Measurements from ENCODE around the gene CIC. TPM values are rescaled to one million over a fixed set of nuclear protein-coding genes. Genes with fewer than 3 reads are reported as not detected.

CIC gene
- total and polyA plus RNA-seq, 2 of the 13 experiments (the other 11 are each of a cell fraction or from before 2014, with no cell fraction given): 5.9 to 8.0 TPM

GRCh38 chr19:42283188-42284065 lies 14.4 kb downstream of the CIC start (continued):
- TF ChIP-seq STAT6 (CRISPR knock-in tag; IDR thresholded peaks at IDR 0.05; ENCODE audit: borderline replicate concordance) (no peak), FOXP1 (IDR thresholded peaks at IDR 0.05) (no peak), FOXP1 (CRISPR knock-in tag; IDR thresholded peaks at IDR 0.05) (no peak), TARDBP (CRISPR knock-in tag; IDR thresholded peaks at IDR 0.05) (peak; percentile 17; the same call in 1 of the 2 replicates), RAD21 (CRISPR knock-in tag; IDR thresholded peaks at IDR 0.05) (peak; percentile 14; the same call in 1 of the 2 replicates), RFX1 (IDR thresholded peaks at IDR 0.05) (no peak), HOXA9 (CRISPR knock-in tag; IDR thresholded peaks at IDR 0.05; ENCODE audit: borderline replicate concordance) (no peak), ZNF367 (CRISPR knock-in tag; IDR thresholded peaks at IDR 0.05; ENCODE audit: borderline replicate concordance) (no peak), REXO4 (CRISPR knock-in tag; IDR thresholded peaks at IDR 0.05; ENCODE audit: borderline replicate concordance) (no peak), MBNL3 (CRISPR knock-in tag; conservative IDR thresholded peaks at IDR 0.05) (no peak), HMG20A (CRISPR knock-in tag; IDR thresholded peaks at IDR 0.05; ENCODE audit: borderline replicate concordance) (no peak), SATB2 (CRISPR knock-in tag; IDR thresholded peaks at IDR 0.05) (no peak), ZBTB21 (CRISPR knock-in tag; IDR thresholded peaks at IDR 0.05) (no peak), PRDM15 (CRISPR knock-in tag; IDR thresholded peaks at IDR 0.05) (no peak), SOX6 (IDR thresholded peaks at IDR 0.05) (no peak), SOX6 (CRISPR knock-in tag; IDR thresholded peaks at IDR 0.05) (0 out of 2 replicates have a peak, but pooled peaks have one; percentile 19), FOXA3 (CRISPR knock-in tag; IDR thresholded peaks at IDR 0.05) (no peak), BCL3 (CRISPR knock-in tag; IDR thresholded peaks at IDR 0.05) (no peak), ZNF724P (CRISPR knock-in tag; IDR thresholded peaks at IDR 0.05; ENCODE audit: borderline replicate concordance) (no peak), SIN3B (IDR thresholded peaks at IDR 0.05; ENCODE audit: low read length) (no peak), ZNF362 (CRISPR knock-in tag; IDR thresholded peaks at IDR 0.05; ENCODE audit: borderline replicate concordance) (no peak), ZC3H13 (CRISPR knock-in tag; IDR thresholded peaks at IDR 0.05) (no peak), ZNF883 (CRISPR knock-in tag; IDR thresholded peaks at IDR 0.05; ENCODE audit: not compliant biosample characterization) (peak; percentile 49)
